Stomach (tissue), 9 donors: Measurements from ENCODE around the gene CELF2. TPM values are rescaled to one million over a fixed set of nuclear protein-coding genes. Genes with fewer than 3 reads are reported as not detected.

ENCODE experiments used
- DNase-seq, 2 donors: peaks; one replicate each; pipeline versions ENCODE4 v3.0.0 to v3.0.0-alpha.2; 2013 to 2019
- H3K27ac ChIP-seq, 5 donors: fragments of 200-600 bp in 4 of 5; sonication (generic) in 4 of 5; one replicate each; pipeline ENCODE4 v1.5.1; 2013 to 2019; ENCODE audit warnings: mild to moderate bottlenecking in 1 of 5, moderate library complexity in 1 of 5
- H3K27me3 ChIP-seq, 3 donors: fragments of 200-600 bp; sonication (generic); one replicate each; pipeline ENCODE4 v1.5.1; 2017 to 2019; ENCODE audit warnings: mixed run types in 1 of 3
- H3K36me3 ChIP-seq, 4 donors: fragments of 200-600 bp; sonication (generic); 1 replicate in 3 of 4; 2 replicates in 1 of 4; pipeline ENCODE4 v1.5.1; 2016 to 2019
- H3K4me1 ChIP-seq, 4 donors: fragments of 200-600 bp; sonication (generic); one replicate each; pipeline ENCODE4 v1.5.1; 2016 to 2019
- H3K4me3 ChIP-seq, 4 donors: fragments of 200-600 bp; sonication (generic) in 3 of 4; one replicate each; pipeline ENCODE4 v1.5.1; 2016 to 2019; ENCODE audit warnings: mild to moderate bottlenecking in 1 of 4
- H3K9me3 ChIP-seq, 4 donors: fragments of 200-600 bp; sonication (generic); one replicate each; pipeline ENCODE4 v1.5.1; 2016 to 2019
- CTCF ChIP-seq, 7 experiments: fragments of 450-650 bp in 4 of 7; fragments of 200-600 bp in 3 of 7; sonication (generic) in 3 of 7; IDR thresholded peaks; one replicate each; pipeline ENCODE4 v1.5.1; 2016 to 2019; ENCODE audit warnings: antibody characterized with exemption in 7 of 7, control low read depth in 2 of 7, mild to moderate bottlenecking in 1 of 7
- EP300 ChIP-seq: sonication (generic); formaldehyde crosslinking; IDR thresholded peaks from one replicate; pipeline ENCODE4 v1.6.1; 2017; ENCODE audit warnings: antibody characterized with exemption
- POLR2A ChIP-seq, 4 donors: fragments of 450-650 bp; IDR thresholded peaks; one replicate each; pipeline ENCODE4 v1.6.1; 2016; ENCODE audit warnings: antibody characterized with exemption in 4 of 4, control low read depth in 2 of 4, mild to moderate bottlenecking in 1 of 4, moderate library complexity in 1 of 4
- POLR2AphosphoS5 ChIP-seq, 3 donors: sonication (generic); formaldehyde crosslinking; IDR thresholded peaks; one replicate each; pipeline ENCODE4 v1.6.1; 2016; ENCODE audit warnings: antibody characterized with exemption in 3 of 3
- WGBS, 5 donors: extraction: QIAGEN DNeasy Blood & Tissue Kit in 3 of 5; methylation state at CpG; one replicate each; pipeline versions ENCODE4 v1.1.5 to v1.1.7; 2013 to 2018; 5-methylcytosine and 5-hydroxymethylcytosine counted together
- intact Hi-C: fragments of 100-400 bp; cut with DNase I; formaldehyde crosslinking; loops from one replicate; pipeline ENCODE4 v1.15.1; 2023; ENCODE audit warnings: low total_unique reads
- polyA plus RNA-seq, 3 donors: library from polyadenylated mRNA; stranded (reverse); fragments of 200-250 nt; gene quantifications; one replicate each; pipeline ENCODE4 v1.2.3, GENCODE V29; 2013
- total RNA-seq, 5 donors: library from RNA; depleted of rRNA; stranded (reverse); fragments of >200 nt; gene quantifications; one replicate each; pipeline versions ENCODE4 v1.1.0 to v1.2.3, GENCODE V29; 2014 to 2016
- donor health status: healthy with polysubstance abuse.
- donor health status: Bipolar disorder and iron deficiency.
- donor health status: healthy.

Gene CELF2
- total and polyA plus RNA-seq, 8 donors: 3.9 to 65.3 (median 36.1) TPM

GRCh38 chr10:11231285-11231684 is 213.6 kb downstream of the CELF2 start:
- intact Hi-C loops: no loop called here
- Histone ChIP-seq H3K4me3 (no peak overlapping the region), H3K9me3 (no peaks in the 10 kb centered on the region), H3K27ac (no peak overlapping the region), H3K4me1 (peaks cover 0 to 32% (median 6%) of the 10 kb centered on the region in 4 donors), H3K27me3 (no peaks in the 10 kb centered on the region), H3K36me3 (peaks cover 0 to 15% (median 7%) of the 10 kb centered on the region in 4 donors)
- no peak for DNase-seq
- no peak for TF ChIP-seq EP300
- no peak for TF ChIP-seq POLR2A (IDR thresholded peaks at IDR 0.05)
- TF ChIP-seq CTCF (IDR thresholded peaks at IDR 0.05): no peak
- TF ChIP-seq POLR2AphosphoS5 (IDR thresholded peaks at IDR 0.05): no peak
- 70 to 90% (median 82%) methylated on average over 3 of the region's 3 CpGs for WGBS, 5 donors

GRCh38 chr10:11232222-11232961 is 214.7 kb downstream of the CELF2 start:
- H3K36me3 ChIP-seq: peaks cover 0 to 10% (median 3%) of the 10 kb centered on the region in 4 donors
- H3K4me1 ChIP-seq: peaks cover 0 to 30% (median 3%) of the 10 kb centered on the region in 4 donors
- no peaks in the 10 kb centered on the region for H3K27me3 ChIP-seq
- no peak overlapping the region for H3K4me3 ChIP-seq
- 79 to 88% (median 82%) methylated on average over 8 of the region's 8 CpGs for WGBS, 5 donors
- intact Hi-C loops: no loop called here
- no peak for DNase-seq
- no peak overlapping the region for H3K27ac ChIP-seq
- H3K9me3 ChIP-seq: no peaks in the 10 kb centered on the region
- TF ChIP-seq POLR2AphosphoS5 (IDR thresholded peaks at IDR 0.05) (no peak), CTCF (IDR thresholded peaks at IDR 0.05) (no peak), EP300 (no peak), POLR2A (IDR thresholded peaks at IDR 0.05) (no peak)

GRCh38 chr10:11234857-11235531 is 217.3 kb downstream of the CELF2 start:
- H3K4me1 ChIP-seq: peaks cover 0 to 37% (median 0%) of the 10 kb centered on the region in 4 donors
- no peak for DNase-seq
- H3K4me3 ChIP-seq: no peak overlapping the region
- intact Hi-C loops: no loop called here
- H3K36me3 ChIP-seq: peaks cover 0 to 10% (median 2%) of the 10 kb centered on the region in 4 donors
- TF ChIP-seq POLR2AphosphoS5 (IDR thresholded peaks at IDR 0.05) (no peak), EP300 (no peak), CTCF (IDR thresholded peaks at IDR 0.05) (no peak), POLR2A (IDR thresholded peaks at IDR 0.05) (no peak)
- no peaks in the 10 kb centered on the region for H3K27me3 ChIP-seq
- WGBS, 5 donors: 69 to 81% (median 73%) methylated on average over 6 of the region's 6 CpGs
- H3K27ac ChIP-seq: no peak overlapping the region
- no peaks in the 10 kb centered on the region for H3K9me3 ChIP-seq

GRCh38 chr10:11235771-11236170 is 218.1 kb downstream of the CELF2 start:
- Histone ChIP-seq H3K9me3 (no peaks in the 10 kb centered on the region), H3K27ac (no peak overlapping the region), H3K36me3 (peaks cover 0 to 10% (median 2%) of the 10 kb centered on the region in 4 donors), H3K27me3 (no peaks in the 10 kb centered on the region), H3K4me1 (peaks cover 0 to 38% (median 0%) of the 10 kb centered on the region in 4 donors), H3K4me3 (no peak overlapping the region)
- TF ChIP-seq POLR2A (IDR thresholded peaks at IDR 0.05) (no peak), CTCF (IDR thresholded peaks at IDR 0.05) (no peak), POLR2AphosphoS5 (IDR thresholded peaks at IDR 0.05) (no peak), EP300 (no peak)
- WGBS, 5 donors: 50 to 67% (median 63%) methylated on average over 4 of the region's 4 CpGs
- intact Hi-C loops: no loop called here
- DNase-seq: no peak
